Stimulated activated CD8-positive, alpha-beta memory T cell treated with anti-CD3 and anti-CD28 coated beads, Interleukin-12 subunit alpha, Interleukin-12 subunit beta, amount 100 ng/mL, for 24 hours (primary cell): ENCODE data around the gene PTCRA.
"Not testable (repeated sequence)": the region's sequence is repeated elsewhere in the genome, so short reads cannot be mapped to it uniquely, and the experiment has no call there.

Experiments used
- DNase-seq: peaks from one replicate; pipeline ENCODE4 v3.0.0-alpha.2; 2020; ENCODE audit errors: extremely low read depth

PTCRA gene, protein sequence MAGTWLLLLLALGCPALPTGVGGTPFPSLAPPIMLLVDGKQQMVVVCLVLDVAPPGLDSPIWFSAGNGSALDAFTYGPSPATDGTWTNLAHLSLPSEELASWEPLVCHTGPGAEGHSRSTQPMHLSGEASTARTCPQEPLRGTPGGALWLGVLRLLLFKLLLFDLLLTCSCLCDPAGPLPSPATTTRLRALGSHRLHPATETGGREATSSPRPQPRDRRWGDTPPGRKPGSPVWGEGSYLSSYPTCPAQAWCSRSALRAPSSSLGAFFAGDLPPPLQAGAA

DNA sequence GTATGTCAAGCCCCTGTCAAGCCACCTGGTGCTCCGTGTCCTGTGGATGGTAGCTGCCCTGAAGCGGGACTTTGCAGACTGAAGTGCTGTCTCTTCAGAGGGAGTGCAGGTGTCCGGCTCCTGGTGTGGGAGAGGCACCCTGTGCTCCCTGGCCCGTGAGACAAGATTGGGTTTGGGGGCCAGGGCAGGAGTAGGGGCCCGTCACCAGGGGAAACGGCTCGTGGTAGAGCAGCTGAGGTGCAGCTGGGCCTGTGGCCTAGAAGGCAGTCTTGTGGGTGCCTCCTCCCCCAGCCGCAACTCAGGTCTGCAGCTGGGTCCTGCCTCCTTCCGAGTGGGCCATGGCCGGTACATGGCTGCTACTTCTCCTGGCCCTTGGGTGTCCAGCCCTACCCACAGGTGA is at the start of gene PTCRA:
TSS of gene PTCRA (plus strand) at position 322 of the 400 bp plus-strand sequence. CDS start at position 339, 17 bp downstream.
- no peak for DNase-seq

DNA sequence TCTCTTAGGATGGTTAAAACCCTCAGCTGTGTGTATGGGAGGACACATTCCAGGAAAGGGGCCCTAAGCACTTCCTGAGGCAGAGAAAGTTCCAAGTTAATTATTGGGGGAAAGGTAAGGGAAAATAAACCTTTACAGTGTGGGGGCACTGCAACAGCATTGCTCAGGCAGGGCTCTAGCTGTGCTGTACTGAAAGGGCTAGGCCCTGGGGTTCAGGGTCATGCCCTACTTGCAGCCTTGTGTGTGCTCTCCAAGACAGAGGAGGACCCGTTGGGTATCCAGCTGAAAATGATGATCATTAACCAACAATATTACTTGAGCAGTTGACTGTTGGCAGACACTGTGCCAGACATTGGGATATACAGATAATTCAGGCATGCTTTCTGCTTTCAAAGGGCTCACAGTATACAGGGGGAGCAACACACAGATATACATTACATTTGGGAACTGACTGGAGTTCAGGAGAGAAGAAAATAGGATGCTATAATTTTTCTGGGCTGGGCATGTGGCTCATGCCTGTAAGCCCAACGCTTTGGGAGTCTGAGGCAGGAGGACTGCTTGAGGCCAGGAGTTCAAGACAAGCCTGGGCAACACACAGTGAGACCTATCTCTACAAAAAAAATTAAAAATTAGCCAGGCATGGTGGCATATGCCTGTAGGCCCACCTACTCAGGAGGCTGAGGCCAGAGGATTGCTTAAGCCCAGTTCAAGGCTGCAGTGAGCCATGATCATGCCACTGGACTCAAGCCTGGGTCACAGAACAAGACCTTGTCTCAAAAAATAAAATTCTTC is 45.5 kb upstream of the PTCRA start:
- DNase-seq = no peak

DNA sequence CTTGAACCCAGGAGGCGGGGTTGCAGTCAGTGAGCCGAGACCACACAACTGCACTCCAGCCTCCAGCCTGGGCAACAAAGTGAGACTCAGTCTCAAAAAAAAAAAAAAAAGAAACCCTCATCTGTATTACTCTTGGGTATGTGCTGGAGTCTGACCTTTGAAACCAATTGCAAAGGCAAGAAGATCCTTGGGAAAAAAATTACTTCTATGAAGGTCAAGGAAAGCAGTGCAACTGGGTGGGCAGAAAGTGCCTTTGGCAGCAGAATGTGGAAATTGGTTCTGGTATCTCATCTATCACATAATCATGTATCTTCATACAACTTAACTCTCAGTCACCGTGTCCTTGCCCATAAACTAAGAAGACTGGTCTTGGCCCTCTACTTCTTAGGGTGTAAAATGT is 44.1 kb upstream of the PTCRA start:
- DNase-seq = no peak

DNA sequence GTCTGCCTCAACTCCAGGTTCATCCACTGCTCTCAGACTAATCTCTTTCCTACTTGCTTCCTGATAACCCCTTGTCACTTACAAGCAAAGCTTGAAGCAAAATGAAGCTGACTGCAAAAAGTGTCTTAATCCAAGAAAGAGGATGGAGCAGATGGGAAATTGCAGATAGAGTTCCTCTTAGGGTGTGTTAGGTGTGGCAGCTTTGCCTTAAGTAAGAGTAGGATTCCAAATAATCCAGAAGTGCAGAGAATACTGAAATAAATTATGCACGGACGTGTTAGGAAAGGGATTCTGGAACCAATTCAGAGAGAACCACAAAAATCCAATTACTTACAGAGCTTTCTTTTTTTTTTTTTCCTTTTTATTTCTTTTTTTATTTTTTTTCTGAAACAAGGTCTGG is 42.5 kb upstream of the PTCRA start:
- DNase-seq = no peak

DNA sequence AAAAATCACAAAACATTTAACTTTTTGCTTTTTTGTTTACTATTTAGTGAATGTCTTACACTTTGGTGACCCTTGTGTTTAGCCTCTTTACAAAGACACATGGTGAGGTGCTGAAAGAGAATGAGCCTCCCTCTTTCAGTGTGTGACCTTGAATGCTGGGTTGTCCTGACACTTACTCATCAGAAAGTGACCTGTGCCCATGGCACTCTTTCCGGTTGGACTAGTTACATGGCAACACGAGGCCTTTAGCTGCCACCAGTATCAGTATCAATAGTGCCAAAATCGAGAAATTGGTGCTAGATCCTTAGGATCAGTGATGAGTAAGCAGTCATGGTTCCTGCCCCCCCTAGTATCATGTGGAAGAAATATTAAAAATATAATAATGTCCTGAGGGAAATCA is 38.2 kb upstream of the PTCRA start:
- DNase-seq = no peak

DNA sequence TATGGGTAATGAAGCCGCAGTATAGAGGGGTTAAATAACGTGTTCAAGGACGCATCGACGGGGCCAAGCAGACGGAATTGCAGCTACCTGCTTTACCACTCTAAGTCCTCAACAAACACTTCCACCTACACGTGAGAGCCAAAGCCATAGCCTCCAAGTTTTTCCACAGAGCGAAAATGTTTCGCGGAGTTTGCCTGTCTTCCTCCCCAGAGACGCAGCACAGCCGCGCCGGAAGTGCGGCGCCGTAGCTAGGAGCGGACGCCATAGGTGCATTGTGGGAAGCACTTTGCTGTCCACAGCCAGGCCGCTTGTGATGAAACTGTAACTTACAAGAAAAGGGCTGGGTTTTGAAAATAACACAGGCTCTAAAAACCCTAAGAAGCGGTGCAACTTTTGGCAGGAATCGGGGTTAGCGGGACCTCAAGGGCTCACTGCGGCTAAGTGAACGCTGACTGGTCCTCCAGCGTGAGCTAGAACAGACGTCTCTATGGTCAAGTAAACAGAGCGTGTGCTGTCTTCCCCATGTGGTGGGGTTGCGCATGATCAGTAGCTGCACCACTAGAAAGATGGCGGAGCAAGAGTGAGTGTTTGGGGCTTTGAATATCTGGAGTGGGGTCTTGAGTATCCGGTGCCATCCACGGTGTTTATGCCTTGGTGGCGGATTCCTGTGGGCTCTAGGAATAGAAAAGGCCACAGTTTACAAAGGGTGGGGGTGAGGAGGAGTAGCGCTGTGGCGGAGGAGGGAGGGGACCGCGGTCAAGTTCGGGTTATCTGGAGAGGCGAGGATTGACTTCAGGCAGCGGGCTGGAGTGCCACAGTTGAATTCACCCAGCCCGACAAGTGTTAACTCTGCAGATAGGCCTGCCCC is 36.2 kb upstream of the PTCRA start, which contains the start of gene RPL7L1:
TSS of gene RPL7L1 (plus strand) at position 245 of the 868 bp plus-strand sequence. CDS start at position 540, 295 bp downstream.
- peak; percentile 51 for DNase-seq

DNA sequence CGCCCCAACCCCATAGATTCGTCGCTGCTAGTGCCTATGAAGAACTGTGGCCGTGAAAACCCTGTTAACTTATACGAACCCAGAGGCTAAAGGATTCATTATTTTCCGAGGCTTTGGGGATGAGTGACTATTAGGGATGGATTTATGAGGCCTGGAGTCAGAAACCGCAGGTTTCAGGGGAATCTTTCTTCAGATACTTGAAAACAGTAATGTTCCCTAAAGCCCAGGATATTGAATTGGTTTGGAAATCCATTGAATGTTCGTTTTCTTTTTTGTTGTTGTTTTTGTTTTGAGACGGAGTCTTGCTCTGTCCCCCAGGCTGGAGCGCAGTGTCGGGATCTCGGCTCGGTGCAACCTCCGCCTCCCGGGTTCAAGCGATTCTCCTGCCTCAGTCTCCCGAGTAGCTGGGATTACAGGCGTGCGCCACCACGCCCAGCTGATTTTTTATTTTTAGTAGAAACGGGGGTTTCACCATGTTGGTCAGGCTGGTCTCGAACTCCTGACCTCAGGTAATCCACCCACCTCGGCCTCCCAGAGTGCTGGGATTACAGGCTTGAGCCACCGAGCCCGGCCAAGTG is 35.5 kb upstream of the PTCRA start:
- not testable (repeated sequence) for DNase-seq

DNA sequence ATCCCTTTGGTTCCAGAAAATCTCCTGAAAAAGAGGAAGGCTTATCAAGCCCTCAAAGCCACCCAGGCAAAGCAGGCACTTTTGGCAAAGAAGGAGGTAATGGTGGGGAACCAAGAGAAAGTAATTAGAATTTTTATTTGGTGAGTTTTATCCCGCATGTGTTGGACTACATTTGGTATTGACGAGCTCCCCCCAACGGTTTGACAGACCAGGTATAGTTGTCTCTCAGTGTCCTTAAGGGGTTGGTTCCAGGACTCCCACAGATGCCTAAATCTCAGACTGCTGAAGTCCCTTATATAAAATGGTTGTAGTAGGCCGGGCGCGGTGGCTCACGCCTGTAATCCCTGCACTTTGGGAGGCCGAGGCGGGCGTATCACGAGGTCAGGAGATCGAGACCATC is 35.0 kb upstream of the PTCRA start:
- DNase-seq = not testable (repeated sequence)

DNA sequence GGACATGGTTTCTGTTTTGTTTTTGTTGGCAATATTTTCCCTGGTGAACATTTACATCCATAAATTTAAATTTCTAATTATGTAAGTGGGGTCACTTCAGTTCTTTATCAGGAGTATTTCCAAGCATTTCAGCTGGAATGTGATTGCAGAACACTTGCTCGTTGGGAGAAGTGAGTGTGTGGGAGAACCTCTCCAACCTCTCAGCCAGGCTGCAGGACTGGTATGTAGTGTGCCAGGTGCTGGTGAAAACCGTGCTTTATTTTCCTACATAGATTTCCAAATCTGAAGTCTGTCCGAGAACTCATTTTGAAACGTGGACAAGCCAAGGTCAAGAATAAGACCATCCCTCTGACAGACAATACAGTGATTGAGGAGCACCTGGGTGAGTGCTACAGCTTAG is 30.2 kb upstream of the PTCRA start:
- no peak for DNase-seq

DNA sequence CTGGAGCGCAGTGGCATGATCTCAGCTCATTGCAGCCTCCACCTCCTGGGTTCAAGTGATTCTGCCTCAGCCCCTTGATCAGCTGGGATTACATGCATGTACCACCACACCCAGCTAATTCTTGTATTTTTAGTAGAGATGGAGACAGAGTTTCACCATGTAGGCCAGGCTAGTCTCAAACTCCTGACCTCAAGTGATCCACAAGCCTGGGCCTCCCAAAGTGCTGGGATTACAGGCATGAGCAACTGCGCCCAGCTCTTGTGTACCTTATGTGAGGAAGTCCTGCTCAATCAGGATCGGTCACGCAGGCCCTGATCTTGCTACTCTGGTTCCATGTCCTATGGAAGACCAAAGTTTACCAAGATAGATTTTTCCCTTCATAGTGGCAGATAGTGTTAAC is 27.7 kb upstream of the PTCRA start:
- not testable (repeated sequence) for DNase-seq

DNA sequence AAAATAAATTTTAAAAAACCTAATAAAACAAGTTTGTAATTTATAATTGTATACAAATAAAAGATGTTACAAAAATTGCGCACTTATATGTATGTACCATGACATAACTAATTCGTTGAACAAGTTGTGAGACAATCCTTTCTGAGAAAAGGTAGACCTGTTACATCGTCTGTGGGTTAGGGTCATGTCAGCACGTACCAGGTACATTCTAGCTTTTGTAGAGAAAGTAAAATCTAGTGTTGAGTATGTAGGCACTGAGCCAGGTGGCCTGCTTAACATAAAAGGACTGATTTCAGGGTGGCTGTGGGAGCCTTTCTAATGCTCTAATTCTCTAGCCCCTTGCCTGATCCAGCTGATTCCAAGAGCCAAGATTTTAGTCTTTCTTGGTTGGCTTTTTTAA is 26.0 kb upstream of the PTCRA start:
- DNase-seq = no peak

DNA sequence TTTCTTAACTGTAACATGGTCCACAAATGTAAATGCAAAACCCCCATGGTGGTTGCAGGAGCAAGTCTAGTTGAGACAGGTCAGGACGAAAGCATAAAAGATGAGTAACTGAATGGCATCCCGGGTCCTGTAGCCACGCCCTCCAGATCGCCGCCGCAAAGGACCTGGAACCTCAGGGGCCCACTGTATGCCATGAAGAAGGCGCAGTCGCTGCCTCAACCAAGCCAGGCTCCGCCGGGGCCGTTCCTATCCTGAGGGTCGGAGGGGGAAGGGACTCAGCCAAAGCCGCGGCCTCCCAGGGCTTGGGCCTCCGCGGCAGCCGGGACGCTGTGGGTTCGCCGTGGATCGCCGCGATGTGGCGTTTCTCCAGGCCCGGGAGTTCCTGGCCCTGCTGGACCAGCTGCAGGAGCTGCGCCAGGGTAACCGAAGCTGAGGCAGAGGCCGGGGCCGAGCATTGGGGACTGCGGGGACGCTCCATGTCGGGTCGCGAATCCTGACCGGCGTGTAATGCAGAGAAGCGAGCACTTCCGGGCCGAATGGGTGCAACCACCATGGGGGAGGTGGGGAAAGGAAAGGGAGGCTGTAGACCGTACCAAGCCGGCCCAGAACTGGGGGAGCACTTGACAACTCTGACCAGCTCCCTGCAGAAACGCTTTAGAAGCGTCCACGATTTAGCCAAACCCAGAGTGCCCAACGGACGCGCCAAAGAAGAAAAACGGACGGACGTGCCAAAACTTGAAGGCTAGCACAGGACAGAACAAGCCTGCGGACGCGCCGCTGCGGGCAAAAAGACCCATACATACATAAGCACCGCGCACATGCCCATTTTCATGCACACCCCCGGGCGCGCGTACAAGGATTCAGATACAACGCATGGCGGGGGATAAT is 25.3 kb upstream of the PTCRA start:
- DNase-seq = peak; percentile 74

DNA sequence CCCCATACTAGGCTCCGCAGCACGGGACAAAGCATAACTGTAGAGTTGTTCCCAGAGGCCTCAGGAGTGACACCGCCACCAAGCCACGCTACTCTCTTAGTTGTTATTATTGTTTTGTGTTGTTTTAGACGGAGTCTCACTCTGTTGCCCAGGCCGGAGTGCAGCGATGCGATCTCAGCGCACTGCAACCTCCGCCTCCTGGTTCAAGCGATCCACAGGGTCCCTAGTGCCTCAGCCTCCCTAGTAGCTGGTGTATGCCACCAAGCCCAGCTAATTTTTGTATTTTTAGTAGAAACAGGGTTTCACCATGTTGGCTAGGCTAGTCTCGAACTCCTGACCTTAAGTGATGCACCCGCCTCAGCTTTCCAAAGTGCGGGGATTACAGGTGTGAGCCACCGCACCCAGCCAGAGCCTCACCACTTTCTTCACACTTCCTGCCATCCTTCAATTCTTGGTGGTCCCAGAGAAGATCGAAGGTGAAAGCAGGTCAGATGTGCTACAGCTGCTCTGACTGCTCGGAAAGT is 24.6 kb upstream of the PTCRA start:
- DNase-seq = no peak

DNA sequence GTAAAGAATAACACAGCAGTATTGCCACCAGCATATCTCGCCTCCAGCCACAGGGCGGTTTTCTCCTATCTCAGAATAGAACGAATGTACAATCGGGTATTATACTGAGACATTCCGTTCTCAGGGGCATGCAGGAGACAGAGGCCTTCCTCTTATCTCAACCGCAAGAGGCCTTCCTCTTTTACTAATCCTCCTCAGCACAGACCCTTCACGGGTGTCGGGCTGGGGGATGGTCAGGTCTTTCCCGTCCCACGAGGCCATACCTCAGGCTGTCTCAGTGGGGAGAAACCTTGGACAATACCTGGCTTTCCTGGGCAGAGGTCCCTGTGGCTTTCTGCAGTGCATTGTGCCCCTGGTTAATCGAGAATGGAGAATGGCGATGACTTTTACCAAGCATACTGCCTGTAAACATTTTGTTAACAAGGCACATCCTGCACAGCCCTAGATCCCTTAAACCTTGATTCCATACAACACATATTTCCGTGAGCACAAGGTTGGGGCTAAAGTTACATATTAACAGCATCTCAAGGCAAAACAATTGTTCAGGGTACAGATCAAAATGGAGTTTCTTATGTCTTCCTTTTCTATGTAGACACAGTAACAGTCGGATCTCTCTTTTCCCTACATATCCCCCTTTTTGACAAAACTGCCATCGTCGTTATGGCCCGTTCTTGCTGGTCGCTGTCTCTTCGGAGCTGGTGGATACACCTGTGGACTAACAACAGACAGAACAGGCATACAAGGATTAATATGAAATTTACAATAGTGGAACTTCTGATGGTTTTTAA is 21.6 kb upstream of the PTCRA start:
- not testable (repeated sequence) for DNase-seq

DNA sequence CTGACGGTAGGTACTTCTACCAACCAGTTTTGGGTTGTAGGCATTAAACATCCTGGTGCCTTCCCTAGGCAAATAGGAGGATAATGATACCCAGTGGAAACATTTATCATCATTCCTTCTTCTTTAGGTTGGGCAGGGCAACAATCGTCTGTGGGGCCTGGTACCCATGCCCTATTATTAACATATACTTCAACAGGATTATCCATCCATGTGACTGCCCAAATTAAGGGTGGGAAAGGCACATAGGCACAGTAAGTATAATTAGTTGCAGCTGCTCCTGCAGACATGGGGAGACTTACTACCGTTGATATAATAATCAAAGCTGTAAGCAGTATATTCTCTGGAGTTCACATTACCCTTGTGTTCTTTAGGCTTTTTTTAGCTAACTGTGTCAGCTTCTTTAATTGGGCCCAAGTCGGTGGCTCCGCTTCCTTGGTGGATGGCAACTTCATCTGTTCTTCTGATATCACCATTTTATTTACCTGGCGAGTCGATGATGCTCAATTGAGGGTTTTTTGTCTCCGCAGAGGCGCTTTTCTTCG is 19.6 kb upstream of the PTCRA start:
- DNase-seq = no peak

DNA sequence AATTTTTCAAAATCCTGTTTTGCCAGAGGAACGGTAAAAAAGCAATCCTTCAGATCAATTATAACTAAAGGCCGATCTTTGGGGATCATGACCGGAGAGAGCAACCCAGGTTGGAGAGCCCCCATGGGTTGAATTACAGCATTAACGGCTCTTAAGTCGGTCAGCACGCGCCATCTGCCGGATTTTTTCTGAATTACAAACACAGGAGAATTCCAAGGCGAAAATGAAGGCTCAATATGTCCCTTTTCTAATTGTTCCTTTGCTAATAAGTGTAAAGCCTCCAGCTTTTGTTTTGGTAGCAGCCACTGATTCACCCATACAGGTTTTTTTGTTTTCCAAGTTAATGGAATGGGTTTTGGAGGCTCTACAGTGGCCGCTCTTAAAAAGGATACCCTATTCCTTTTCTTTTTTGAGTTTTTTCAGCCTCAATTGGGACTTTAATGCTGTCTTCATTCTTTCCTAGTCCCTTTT is 16.9 kb upstream of the PTCRA start:
- peak; percentile 22 for DNase-seq

DNA sequence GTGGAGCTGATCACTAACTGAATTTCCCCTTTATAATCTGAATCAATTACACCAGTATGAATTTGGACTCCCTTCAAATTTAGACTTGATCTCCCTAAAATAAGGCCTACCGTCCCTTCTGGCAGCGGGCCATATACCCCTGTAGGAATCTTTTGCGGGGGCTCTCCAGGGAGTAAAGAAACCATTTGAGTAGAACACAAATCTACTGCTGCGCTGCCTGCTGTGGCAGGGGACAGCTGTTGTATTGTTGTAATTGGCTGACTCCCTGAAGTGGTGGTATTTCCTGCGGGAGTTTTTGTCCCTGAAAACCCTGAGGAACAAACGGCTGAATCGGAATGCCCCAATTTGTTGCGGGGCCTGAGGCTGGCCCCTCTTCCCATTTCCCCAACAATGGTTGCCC is 16.0 kb upstream of the PTCRA start:
- no peak for DNase-seq

DNA sequence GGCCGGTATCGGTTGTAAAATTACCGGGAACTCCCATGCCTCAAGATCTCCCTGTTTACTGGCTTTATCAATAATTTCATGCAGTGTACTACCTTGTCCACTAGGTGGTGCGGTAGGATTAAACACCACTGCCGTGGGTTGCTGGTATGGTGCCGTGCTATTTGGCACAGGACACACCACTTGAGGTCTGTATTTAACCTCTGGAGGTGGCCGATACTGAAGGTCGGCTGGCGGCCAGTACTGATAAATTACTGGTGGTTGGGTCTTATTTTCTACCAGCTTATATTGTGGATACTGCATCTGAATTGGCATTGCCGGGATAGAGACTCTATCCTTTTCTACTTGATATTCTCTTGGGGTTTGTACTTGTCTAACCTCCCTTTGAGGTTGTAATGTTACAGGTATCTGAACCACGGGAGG is 14.3 kb upstream of the PTCRA start:
- DNase-seq = no peak
